ENCODE measurements around the gene PIGV. TPM values are rescaled to one million over a fixed set of nuclear protein-coding genes. Genes with fewer than 3 reads are reported as not detected.

Gene PIGV
- polyA plus RNA-seq, 1 donor from 2014 or later: 4.7 TPM

GRCh38 chr1:26781206-26781825 is 6.4 kb upstream of the PIGV start:
- H3K9ac ChIP-seq (ENCODE audit: low read length): no peak overlapping the region
- H3K79me2 ChIP-seq (replicated peaks; ENCODE audit: insufficient read depth, low read length): peaks cover 4% of the 10 kb centered on the region
- H3K9me3 ChIP-seq (ENCODE audit: low read length): no peaks in the 10 kb centered on the region
- H2AFZ ChIP-seq (ENCODE audit: low read depth, low read length): no peak overlapping the region
- no peak overlapping the region for H3K4me2 ChIP-seq (ENCODE audit: low read length)
- H3K27me3 ChIP-seq (ENCODE audit: insufficient read depth, low read depth, low read length): no peaks in the 10 kb centered on the region
- no peaks in the 10 kb centered on the region for H3K9me2 ChIP-seq (ENCODE audit: insufficient read depth, low read length)
- TF ChIP-seq POLR2AphosphoS5 (IDR thresholded peaks at IDR 0.05) (no peak), SMC3 (conservative IDR thresholded peaks at IDR 0.05; ENCODE audit: poor library complexity) (no peak), CTCF (IDR thresholded peaks at IDR 0.05; ENCODE audit: poor library complexity, severe bottlenecking) (no peak), EP300 (conservative IDR thresholded peaks at IDR 0.05; ENCODE audit: poor library complexity, severe bottlenecking) (no peak), TAF1 (IDR thresholded peaks at IDR 0.05; ENCODE audit: low read depth) (no peak), MXI1 (conservative IDR thresholded peaks at IDR 0.05; ENCODE audit: poor library complexity, severe bottlenecking) (no peak)
- H3K27ac ChIP-seq (ENCODE audit: low read length): no peak overlapping the region
- H3K36me3 ChIP-seq (ENCODE audit: insufficient read depth, low read length): peaks cover 13% of the 10 kb centered on the region
- no peak overlapping the region for H3K4me3 ChIP-seq (ENCODE audit: low read length)
- no peaks in the 10 kb centered on the region for H3F3A ChIP-seq (ENCODE audit: insufficient read depth, low read length, poor library complexity, severe bottlenecking)
- no peaks in the 10 kb centered on the region for H4K20me1 ChIP-seq (ENCODE audit: insufficient read depth)

- Histone ChIP-seq H4K20me1 (ENCODE audit: insufficient read depth) (no peaks in the 10 kb centered on the region), H3K79me2 (replicated peaks; ENCODE audit: insufficient read depth, low read length) (peaks cover 4% of the 10 kb centered on the region), H3K36me3 (ENCODE audit: insufficient read depth, low read length) (peaks cover 13% of the 10 kb centered on the region), H3K9me2 (ENCODE audit: insufficient read depth, low read length) (no peaks in the 10 kb centered on the region), H2AFZ (ENCODE audit: low read depth, low read length) (no peak overlapping the region), H3K27ac (ENCODE audit: low read length) (no peak overlapping the region), H3K9ac (ENCODE audit: low read length) (no peak overlapping the region), H3F3A (ENCODE audit: insufficient read depth, low read length, poor library complexity, severe bottlenecking) (no peaks in the 10 kb centered on the region), H3K9me3 (ENCODE audit: low read length) (no peaks in the 10 kb centered on the region), H3K4me3 (ENCODE audit: low read length) (no peak overlapping the region), H3K4me2 (ENCODE audit: low read length) (no peak overlapping the region), H3K27me3 (ENCODE audit: insufficient read depth, low read depth, low read length) (no peaks in the 10 kb centered on the region)
- no peak for TF ChIP-seq TAF1 (IDR thresholded peaks at IDR 0.05; ENCODE audit: low read depth)
- TF ChIP-seq EP300 (conservative IDR thresholded peaks at IDR 0.05; ENCODE audit: poor library complexity, severe bottlenecking): no peak
- TF ChIP-seq MXI1 (conservative IDR thresholded peaks at IDR 0.05; ENCODE audit: poor library complexity, severe bottlenecking): no peak
- no peak for TF ChIP-seq RAD21 (conservative IDR thresholded peaks at IDR 0.05)
- TF ChIP-seq CTCF (IDR thresholded peaks at IDR 0.05; ENCODE audit: poor library complexity, severe bottlenecking): no peak
- TF ChIP-seq EZH2 (IDR thresholded peaks at IDR 0.05; ENCODE audit: borderline replicate concordance, insufficient read depth, low read length, poor library complexity, severe bottlenecking): no peak
- no peak for TF ChIP-seq SMC3 (conservative IDR thresholded peaks at IDR 0.05; ENCODE audit: poor library complexity)
Observed at GRCh38 chr1:26782521-26783212, 5.1 kb upstream of the PIGV start.
